OCI-LY1 (cell line): Measurements from ENCODE around the gene SSH3.

ENCODE experiments used
- H2AFZ ChIP-seq: fragments of 200-600 bp; sonication (generic), shearing (Covaris generic); 2 replicates; pipeline ENCODE4 v1.6.0; 2014; ENCODE audit warnings: antibody characterized with exemption, mild to moderate bottlenecking, low read length
- H3F3A ChIP-seq: fragments of 200-600 bp; sonication (generic), shearing (Covaris generic); 2 replicates; pipeline ENCODE4 v1.6.0; 2014; ENCODE audit warnings: mild to moderate bottlenecking, antibody characterized with exemption, low read length, moderate library complexity; ENCODE audit not compliant: insufficient read depth
- H3K27ac ChIP-seq: fragments of 200-600 bp; sonication (generic); 2 replicates; pipeline ENCODE4 v1.5.1; 2014; ENCODE audit warnings: low read length, mixed run types, mild to moderate bottlenecking, low read depth; ENCODE audit not compliant: poor library complexity, severe bottlenecking
- H3K27me3 ChIP-seq: fragments of 200-600 bp; sonication (generic); 2 replicates; pipeline ENCODE4 v1.6.0; 2014; ENCODE audit warnings: antibody characterized with exemption, mild to moderate bottlenecking, low read length, moderate library complexity; ENCODE audit not compliant: insufficient read depth
- H3K36me3 ChIP-seq: fragments of 200-600 bp; sonication (generic); 2 replicates; pipeline ENCODE4 v1.6.1; 2014; ENCODE audit warnings: mild to moderate bottlenecking, antibody characterized with exemption, low read length, moderate library complexity, mixed read lengths; ENCODE audit not compliant: insufficient read depth
- H3K4me1 ChIP-seq: fragments of 200-600 bp; sonication (generic); 2 replicates; pipeline ENCODE4 v1.5.1; 2014; ENCODE audit warnings: mild to moderate bottlenecking, low read length, moderate library complexity; ENCODE audit not compliant: insufficient read depth, severe bottlenecking
- H3K4me2 ChIP-seq: fragments of 200-600 bp; sonication (generic), shearing (Covaris generic); 2 replicates; pipeline ENCODE4 v1.6.1; 2014; ENCODE audit warnings: low read length
- H3K4me3 ChIP-seq: fragments of 200-600 bp; sonication (generic); 2 replicates; pipeline ENCODE4 v1.5.1; 2014; ENCODE audit warnings: low read length, low read depth, mild to moderate bottlenecking, mixed read lengths; ENCODE audit not compliant: poor library complexity, severe bottlenecking
- H3K79me2 ChIP-seq: fragments of 200-600 bp; shearing (Covaris generic); 2 replicates; pipeline ENCODE4 v1.6.1; 2016; ENCODE audit warnings: mixed run types, low read length, mixed read lengths; ENCODE audit not compliant: insufficient read depth
- H3K9ac ChIP-seq: fragments of 200-600 bp; sonication (generic), shearing (Covaris generic); 2 replicates; pipeline ENCODE4 v1.6.1; 2014; ENCODE audit warnings: mild to moderate bottlenecking, low read length, mixed read lengths
- H3K9me2 ChIP-seq: fragments of 200-600 bp; sonication (generic), shearing (Covaris generic); 2 replicates; pipeline ENCODE4 v1.6.1; 2014; ENCODE audit warnings: low read depth, mild to moderate bottlenecking, low read length, mixed read lengths
- H3K9me3 ChIP-seq: fragments of 200-600 bp; shearing (Covaris generic); 2 replicates; pipeline ENCODE4 v1.6.1; 2014; ENCODE audit warnings: low read length, mixed read lengths
- H4K20me1 ChIP-seq: fragments of 200-600 bp; sonication (generic), shearing (Covaris generic); 2 replicates; pipeline ENCODE4 v1.6.0; 2016; ENCODE audit warnings: mild to moderate bottlenecking, low read length; ENCODE audit not compliant: insufficient read depth
- EZH2 ChIP-seq: fragments of 200-600 bp; sonication (generic), shearing (Covaris generic); IDR thresholded peaks from 2 replicates; pipeline ENCODE4 v1.8.0; 2017; ENCODE audit warnings: borderline replicate concordance, mixed run types, mild to moderate bottlenecking, antibody characterized with exemption, low read length, moderate library complexity, mixed read lengths
- TF ChIP-seq, protein P1 (sequence below): fragments of 200-600 bp; sonication (generic), shearing (Covaris generic); IDR thresholded peaks from 2 replicates; pipeline ENCODE4 v1.5.1; 2017; ENCODE audit warnings: mild to moderate bottlenecking, antibody characterized with exemption, low read length, moderate library complexity, mixed read lengths

The SSH3 gene

GRCh38 chr11:67280788-67281551 lies 22.4 kb upstream of the SSH3 start:
- H3K4me2 ChIP-seq, result no peak overlapping the region
- H2AFZ ChIP-seq, result no peak overlapping the region
- no peak for TF ChIP-seq EZH2
- TF ChIP-seq, protein P1, sequence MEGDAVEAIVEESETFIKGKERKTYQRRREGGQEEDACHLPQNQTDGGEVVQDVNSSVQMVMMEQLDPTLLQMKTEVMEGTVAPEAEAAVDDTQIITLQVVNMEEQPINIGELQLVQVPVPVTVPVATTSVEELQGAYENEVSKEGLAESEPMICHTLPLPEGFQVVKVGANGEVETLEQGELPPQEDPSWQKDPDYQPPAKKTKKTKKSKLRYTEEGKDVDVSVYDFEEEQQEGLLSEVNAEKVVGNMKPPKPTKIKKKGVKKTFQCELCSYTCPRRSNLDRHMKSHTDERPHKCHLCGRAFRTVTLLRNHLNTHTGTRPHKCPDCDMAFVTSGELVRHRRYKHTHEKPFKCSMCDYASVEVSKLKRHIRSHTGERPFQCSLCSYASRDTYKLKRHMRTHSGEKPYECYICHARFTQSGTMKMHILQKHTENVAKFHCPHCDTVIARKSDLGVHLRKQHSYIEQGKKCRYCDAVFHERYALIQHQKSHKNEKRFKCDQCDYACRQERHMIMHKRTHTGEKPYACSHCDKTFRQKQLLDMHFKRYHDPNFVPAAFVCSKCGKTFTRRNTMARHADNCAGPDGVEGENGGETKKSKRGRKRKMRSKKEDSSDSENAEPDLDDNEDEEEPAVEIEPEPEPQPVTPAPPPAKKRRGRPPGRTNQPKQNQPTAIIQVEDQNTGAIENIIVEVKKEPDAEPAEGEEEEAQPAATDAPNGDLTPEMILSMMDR, result no peak
- H3K79me2 ChIP-seq, result no peaks in the 10 kb centered on the region
- H3K4me3 ChIP-seq, result no peak overlapping the region
- peaks cover 31% of the 10 kb centered on the region for H3K4me1 ChIP-seq
- H3K36me3 ChIP-seq, result peaks cover 87% of the 10 kb centered on the region
- no peak overlapping the region for H3K9ac ChIP-seq
- H3K9me3 ChIP-seq, result no peaks in the 10 kb centered on the region
- no peaks in the 10 kb centered on the region for H4K20me1 ChIP-seq
- H3F3A ChIP-seq, result no peaks in the 10 kb centered on the region
- no peak overlapping the region for H3K27ac ChIP-seq
- no peaks in the 10 kb centered on the region for H3K9me2 ChIP-seq
- H3K27me3 ChIP-seq, result no peaks in the 10 kb centered on the region

DNA sequence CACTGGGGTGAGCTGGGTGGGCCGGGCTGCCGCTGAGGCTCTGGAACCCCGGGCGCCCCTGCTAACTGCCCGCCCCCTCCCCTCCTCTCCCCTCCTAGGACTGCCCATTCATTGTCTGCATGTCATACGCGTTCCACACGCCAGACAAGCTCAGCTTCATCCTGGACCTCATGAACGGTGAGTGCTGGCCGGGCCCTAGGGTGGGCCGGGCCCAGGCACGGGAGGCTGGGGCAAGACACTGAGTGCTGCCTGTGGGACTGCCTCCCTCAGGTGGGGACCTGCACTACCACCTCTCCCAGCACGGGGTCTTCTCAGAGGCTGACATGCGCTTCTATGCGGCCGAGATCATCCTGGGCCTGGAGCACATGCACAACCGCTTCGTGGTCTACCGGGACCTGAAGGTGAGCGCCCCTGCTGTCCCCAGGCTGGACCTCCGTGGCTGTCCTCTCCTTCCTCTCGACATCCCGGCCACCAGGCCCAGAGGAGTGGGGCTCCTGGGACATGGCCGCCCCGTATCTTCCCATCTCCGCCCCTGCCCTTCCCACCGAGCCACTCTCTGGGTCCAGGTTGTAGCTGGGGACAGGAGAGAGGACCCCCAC lies 21.7 kb upstream of the SSH3 start:
- no peak for TF ChIP-seq EZH2
- TF ChIP-seq, protein P1, result no peak
- Histone ChIP-seq H3K9me2 (no peaks in the 10 kb centered on the region), H3K4me2 (no peak overlapping the region), H2AFZ (no peak overlapping the region), H3K9ac (no peak overlapping the region), H3K9me3 (no peaks in the 10 kb centered on the region), H3K4me1 (peaks cover 31% of the 10 kb centered on the region), H3K4me3 (no peak overlapping the region), H3K27me3 (no peaks in the 10 kb centered on the region), H3F3A (no peaks in the 10 kb centered on the region), H3K27ac (no peak overlapping the region), H3K79me2 (no peaks in the 10 kb centered on the region), H4K20me1 (no peaks in the 10 kb centered on the region), H3K36me3 (peaks cover 90% of the 10 kb centered on the region)

- H3K79me2 ChIP-seq, result no peaks in the 10 kb centered on the region
- no peak overlapping the region for H3K27ac ChIP-seq
- no peak overlapping the region for H3K9ac ChIP-seq
- no peaks in the 10 kb centered on the region for H3K9me2 ChIP-seq
- H3F3A ChIP-seq, result no peaks in the 10 kb centered on the region
- H4K20me1 ChIP-seq, result no peaks in the 10 kb centered on the region
- H3K27me3 ChIP-seq, result no peaks in the 10 kb centered on the region
- TF ChIP-seq EZH2, result no peak
- TF ChIP-seq, protein P1, result no peak
- no peaks in the 10 kb centered on the region for H3K9me3 ChIP-seq
- H3K4me2 ChIP-seq, result no peak overlapping the region
- H3K4me1 ChIP-seq, result peaks cover 31% of the 10 kb centered on the region
- H3K36me3 ChIP-seq, result peaks cover 96% of the 10 kb centered on the region
- no peak overlapping the region for H2AFZ ChIP-seq
- H3K4me3 ChIP-seq, result no peak overlapping the region
These were observed 21.0 kb upstream of the SSH3 start for GRCh38 chr11:67282155-67282875.
